OCI-LY3 (cell line): Measurements from ENCODE around the gene B4GALT6.

ENCODE experiments used
- H2AFZ ChIP-seq: fragments of 200-600, 300-600 bp; shearing (Covaris generic); 2 replicates; pipeline ENCODE4 v1.6.0; 2014; ENCODE audit warnings: antibody characterized with exemption, low read depth, low read length
- H3K27ac ChIP-seq: fragments of 200-600, 300-600 bp; sonication (generic); 2 replicates; pipeline ENCODE4 v1.5.1; 2014; ENCODE audit warnings: mild to moderate bottlenecking, low read length, moderate library complexity, mixed read lengths
- H3K27me3 ChIP-seq: fragments of 200-600, 300-600 bp; sonication (generic); 2 replicates; pipeline ENCODE4 v1.6.1; 2014; ENCODE audit warnings: low read depth, low read length, mixed read lengths
- H3K36me3 ChIP-seq: fragments of 200-600, 300-600 bp; sonication (generic); replicated peaks from 2 replicates; pipeline ENCODE3; 2014; ENCODE audit warnings: low read depth, low read length, mixed read lengths
- H3K4me1 ChIP-seq: fragments of 300-600, 200-600 bp; sonication (generic); 2 replicates; pipeline ENCODE4 v1.6.1; 2014; ENCODE audit warnings: low read length, mixed read lengths
- H3K4me2 ChIP-seq: fragments of 200-600, 300-600 bp; sonication (generic); 2 replicates; pipeline ENCODE4 v1.6.1; 2014; ENCODE audit warnings: low read length, mixed read lengths
- H3K4me3 ChIP-seq: fragments of 300-600, 200-600 bp; sonication (generic); 2 replicates; pipeline ENCODE4 v1.5.1; 2014; ENCODE audit warnings: antibody characterized with exemption, mild to moderate bottlenecking, low read length, moderate library complexity
- H3K79me2 ChIP-seq: fragments of 300-600, 200-600 bp; shearing (Covaris generic); 2 replicates; pipeline ENCODE4 v1.6.1; 2014; ENCODE audit warnings: mild to moderate bottlenecking, low read length, mixed read lengths
- H3K9ac ChIP-seq: fragments of 300-600, 200-600 bp; shearing (Covaris generic); 2 replicates; pipeline ENCODE4 v1.6.0; 2014; ENCODE audit warnings: mild to moderate bottlenecking, low read length, moderate library complexity
- H3K9me3 ChIP-seq: fragments of 200-600, 300-600 bp; shearing (Covaris generic); 2 replicates; pipeline ENCODE4 v1.6.1; 2014; ENCODE audit warnings: low read length, mixed read lengths; ENCODE audit not compliant: insufficient read depth
- H4K20me1 ChIP-seq: fragments of 200-600, 300-600 bp; sonication (generic); 2 replicates; pipeline ENCODE4 v1.6.1; 2016; ENCODE audit warnings: low read length, mixed read lengths; ENCODE audit not compliant: insufficient read depth
- EZH2phosphoT487 ChIP-seq: fragments of 200-600 bp; shearing (Covaris generic); IDR thresholded peaks from 2 replicates; pipeline ENCODE4 v1.6.1; 2018; ENCODE audit warnings: antibody characterized with exemption, mixed run types, low read depth
- TF ChIP-seq, protein P1 (sequence below): fragments of 200-600, 300-600 bp; sonication (generic); IDR thresholded peaks from 2 replicates; pipeline ENCODE4 v1.5.1; 2014; ENCODE audit warnings: antibody characterized with exemption, low read length, low read depth

B4GALT6 gene

DNA sequence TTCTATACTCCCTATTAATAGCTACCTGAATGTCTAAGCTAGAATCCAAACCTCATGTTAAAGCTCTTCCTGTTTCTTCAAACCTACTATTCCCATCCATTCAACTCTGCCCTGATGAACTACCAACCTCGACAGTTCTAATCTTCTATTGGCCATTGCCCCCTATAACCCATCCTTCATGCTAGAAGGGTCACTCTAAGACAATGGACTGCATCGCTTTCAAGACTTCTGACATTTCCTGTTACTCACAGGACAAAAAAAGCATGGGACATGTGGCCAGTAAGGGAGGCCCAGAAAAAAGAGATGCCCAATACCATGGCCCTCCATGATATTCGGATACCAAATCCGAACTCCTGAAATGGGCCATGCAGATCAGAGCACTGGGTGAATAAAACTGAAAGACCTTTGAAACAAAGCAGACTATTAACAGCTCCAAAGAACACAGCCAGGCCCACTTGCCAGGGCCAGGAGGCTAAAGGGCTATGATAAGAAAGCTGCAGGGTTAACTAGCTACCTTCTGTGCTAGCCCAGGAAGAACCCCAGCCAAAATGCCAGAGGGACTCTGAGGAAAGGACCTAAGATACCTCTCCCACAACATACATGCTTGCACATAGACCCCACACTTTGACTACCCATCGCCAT is 4.5 kb downstream of the B4GALT6 start:
- H4K20me1 ChIP-seq = peaks cover 10% of the 10 kb centered on the region; the same call in 1 of the 2 replicates
- H3K36me3 ChIP-seq = no peaks in the 10 kb centered on the region

DNA sequence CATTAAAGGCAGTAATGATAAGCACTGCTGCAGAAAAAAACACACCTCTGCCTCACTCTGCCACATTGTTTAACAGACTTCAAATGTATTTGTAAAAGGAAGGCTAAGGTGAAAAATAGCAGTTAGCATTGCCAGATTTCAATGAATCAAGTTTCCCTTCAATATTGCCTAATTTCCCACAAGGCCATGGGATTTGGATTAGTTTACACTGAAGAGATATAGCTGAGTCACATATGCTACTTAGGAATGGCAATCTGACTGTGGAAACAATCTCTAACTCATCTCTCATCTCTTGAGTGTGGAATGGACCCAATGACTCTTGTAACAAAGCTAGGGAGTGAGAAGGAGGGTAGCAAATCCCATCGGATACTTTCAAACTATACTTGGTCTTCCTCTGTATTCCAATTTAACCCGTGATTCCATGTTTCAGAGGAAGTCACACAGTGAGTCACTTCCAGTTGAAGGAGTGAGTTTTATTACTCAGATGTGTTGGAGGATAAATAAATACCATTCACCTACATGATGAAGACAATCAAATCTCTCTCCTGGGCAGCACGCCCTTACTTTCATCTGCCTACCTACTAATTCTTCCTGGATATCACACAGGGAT is 5.1 kb downstream of the B4GALT6 start:
- no peaks in the 10 kb centered on the region for H3K27me3 ChIP-seq
- H3K9ac ChIP-seq = no peak overlapping the region
- H3K4me2 ChIP-seq = no peak overlapping the region
- peaks cover 10% of the 10 kb centered on the region; the same call in 1 of the 2 replicates for H4K20me1 ChIP-seq
- H3K27ac ChIP-seq = no peak overlapping the region
- H3K9me3 ChIP-seq = no peaks in the 10 kb centered on the region
- H3K4me1 ChIP-seq = peaks cover 31% of the 10 kb centered on the region
- peaks cover 2% of the 10 kb centered on the region; the same call in 1 of the 2 replicates for H3K79me2 ChIP-seq
- H2AFZ ChIP-seq = no peak overlapping the region
- H3K36me3 ChIP-seq = no peaks in the 10 kb centered on the region
- H3K4me3 ChIP-seq = no peak overlapping the region
- TF ChIP-seq, protein P1, sequence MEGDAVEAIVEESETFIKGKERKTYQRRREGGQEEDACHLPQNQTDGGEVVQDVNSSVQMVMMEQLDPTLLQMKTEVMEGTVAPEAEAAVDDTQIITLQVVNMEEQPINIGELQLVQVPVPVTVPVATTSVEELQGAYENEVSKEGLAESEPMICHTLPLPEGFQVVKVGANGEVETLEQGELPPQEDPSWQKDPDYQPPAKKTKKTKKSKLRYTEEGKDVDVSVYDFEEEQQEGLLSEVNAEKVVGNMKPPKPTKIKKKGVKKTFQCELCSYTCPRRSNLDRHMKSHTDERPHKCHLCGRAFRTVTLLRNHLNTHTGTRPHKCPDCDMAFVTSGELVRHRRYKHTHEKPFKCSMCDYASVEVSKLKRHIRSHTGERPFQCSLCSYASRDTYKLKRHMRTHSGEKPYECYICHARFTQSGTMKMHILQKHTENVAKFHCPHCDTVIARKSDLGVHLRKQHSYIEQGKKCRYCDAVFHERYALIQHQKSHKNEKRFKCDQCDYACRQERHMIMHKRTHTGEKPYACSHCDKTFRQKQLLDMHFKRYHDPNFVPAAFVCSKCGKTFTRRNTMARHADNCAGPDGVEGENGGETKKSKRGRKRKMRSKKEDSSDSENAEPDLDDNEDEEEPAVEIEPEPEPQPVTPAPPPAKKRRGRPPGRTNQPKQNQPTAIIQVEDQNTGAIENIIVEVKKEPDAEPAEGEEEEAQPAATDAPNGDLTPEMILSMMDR = no peak
- TF ChIP-seq EZH2phosphoT487 = no peak

More for the DNA sequence above, 4.5 kb downstream of the B4GALT6 start:
- Histone ChIP-seq H3K9me3 (no peaks in the 10 kb centered on the region), H3K79me2 (peaks cover 2% of the 10 kb centered on the region; the same call in 1 of the 2 replicates), H3K27ac (no peak overlapping the region), H3K4me2 (no peak overlapping the region), H3K9ac (no peak overlapping the region), H3K27me3 (no peaks in the 10 kb centered on the region), H3K4me3 (no peak overlapping the region), H3K4me1 (peaks cover 33% of the 10 kb centered on the region), H2AFZ (no peak overlapping the region)
- TF ChIP-seq EZH2phosphoT487 = no peak
- TF ChIP-seq, protein P1 = no peak

GRCh38 chr18:31678425-31678824 is 6.0 kb downstream of the B4GALT6 start:
- no peak for TF ChIP-seq EZH2phosphoT487
- TF ChIP-seq, protein P1 = no peak
- Histone ChIP-seq H3K9me3 (no peaks in the 10 kb centered on the region), H3K27me3 (no peaks in the 10 kb centered on the region), H2AFZ (no peak overlapping the region), H3K79me2 (peaks cover 2% of the 10 kb centered on the region; the same call in 1 of the 2 replicates), H3K4me1 (peaks cover 23% of the 10 kb centered on the region), H3K36me3 (no peaks in the 10 kb centered on the region), H3K9ac (no peak overlapping the region), H3K27ac (no peak overlapping the region), H4K20me1 (peaks cover 10% of the 10 kb centered on the region; the same call in 1 of the 2 replicates), H3K4me3 (no peak overlapping the region), H3K4me2 (no peak overlapping the region)

GRCh38 chr18:31677592-31677991 is 6.8 kb downstream of the B4GALT6 start:
- H3K4me3 ChIP-seq = 0 out of 2 replicates have a peak overlapping the region, but pooled peaks have one; percentile 24
- no peak overlapping the region for H3K9ac ChIP-seq
- no peak overlapping the region for H2AFZ ChIP-seq
- no peaks in the 10 kb centered on the region for H3K27me3 ChIP-seq
- peaks cover 2% of the 10 kb centered on the region; the same call in 1 of the 2 replicates for H3K79me2 ChIP-seq
- H3K4me1 ChIP-seq = peaks cover 15% of the 10 kb centered on the region
- no peaks in the 10 kb centered on the region for H3K36me3 ChIP-seq
- TF ChIP-seq, protein P1 = no peak
- TF ChIP-seq EZH2phosphoT487 = no peak
- peak overlapping the region; percentile 30 for H3K4me2 ChIP-seq
- no peaks in the 10 kb centered on the region for H3K9me3 ChIP-seq
- no peak overlapping the region for H3K27ac ChIP-seq
- peaks cover 10% of the 10 kb centered on the region; the same call in 1 of the 2 replicates for H4K20me1 ChIP-seq
